ENCODE data around the gene RIOK3. TPM values are rescaled to one million over a fixed set of nuclear protein-coding genes. Genes with fewer than 3 reads are reported as not detected.
"Not testable (repeated sequence)": the region's sequence is repeated elsewhere in the genome, so short reads cannot be mapped to it uniquely, and the experiment has no call there.

Gene RIOK3
- polyA plus RNA-seq, 1 donor = 93.8 TPM

DNA sequence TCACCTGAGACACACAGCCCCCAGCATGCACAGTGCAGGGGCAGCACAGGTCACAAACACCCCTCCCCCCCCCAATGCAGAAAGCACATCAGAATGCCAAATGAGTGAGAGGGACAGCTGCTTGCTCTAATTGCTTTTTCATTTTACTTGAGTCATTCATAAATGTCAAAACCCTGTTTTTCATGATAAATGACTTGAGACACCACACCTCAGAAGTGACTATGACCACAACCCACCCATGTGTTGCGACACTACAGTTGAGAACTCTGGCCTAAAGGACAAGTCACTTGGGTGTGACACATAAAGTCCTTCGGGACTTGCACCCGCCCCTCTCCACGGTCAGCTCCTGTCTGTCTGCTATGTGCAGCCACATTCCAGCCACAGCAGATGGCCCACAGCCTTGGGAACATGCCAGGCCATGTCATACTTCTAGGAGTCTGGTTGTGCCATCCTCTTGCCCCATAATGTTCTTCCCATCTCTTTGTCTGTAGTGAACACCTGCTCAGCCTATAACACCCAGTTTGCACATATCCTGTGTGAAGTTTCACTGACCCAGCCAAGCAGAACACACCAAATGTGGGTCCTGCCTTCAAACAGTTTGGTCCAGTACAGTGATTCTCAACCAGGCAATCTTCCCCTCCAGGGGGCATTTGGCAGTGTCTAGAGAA lies 30.2 kb upstream of the RIOK3 start:
- Histone ChIP-seq H3K4me3 (ENCODE audit: low read length) (no peak overlapping the region), H3K9me3 (ENCODE audit: control insufficient read depth, low read depth, low read length) (no peaks in the 10 kb centered on the region), H3K27me3 (ENCODE audit: control insufficient read depth, insufficient read depth, low read length) (no peaks in the 10 kb centered on the region), H3K4me1 (ENCODE audit: control insufficient read depth, insufficient read depth, low read length) (peaks cover 16% of the 10 kb centered on the region), H3K27ac (ENCODE audit: low read length) (peak overlapping the region; percentile 85), H3K36me3 (ENCODE audit: control insufficient read depth, insufficient read depth, low read length) (no peaks in the 10 kb centered on the region)
- peak; percentile 92 to 95 for DNase-seq
- no CpG with 5 or more reads among the region's 4 CpGs for WGBS (ENCODE audit: insufficient coverage, low lambda C conversion rate)

DNA sequence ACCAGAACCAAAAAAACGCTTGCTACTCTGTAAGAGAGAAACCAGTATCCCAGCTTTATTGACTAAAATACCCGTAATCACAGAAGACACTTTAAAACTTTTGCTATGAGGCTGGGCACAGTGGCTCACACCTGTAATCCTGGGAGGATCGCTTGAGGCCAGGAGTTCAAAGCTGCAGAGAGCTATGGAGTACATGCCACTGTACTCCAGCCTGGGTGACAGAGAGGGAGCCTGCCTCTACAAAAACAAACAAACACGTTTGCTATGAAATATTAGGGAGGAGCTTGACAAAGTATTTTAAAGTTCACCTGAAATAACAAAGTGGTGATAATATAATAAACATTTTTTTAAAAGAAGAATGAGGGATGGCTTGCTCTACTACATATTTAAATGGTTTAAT lies 28.5 kb upstream of the RIOK3 start:
- no peak for DNase-seq
- peaks cover 16% of the 10 kb centered on the region for H3K4me1 ChIP-seq (ENCODE audit: control insufficient read depth, insufficient read depth, low read length)
- no peak overlapping the region for H3K27ac ChIP-seq (ENCODE audit: low read length)
- no peak overlapping the region for H3K4me3 ChIP-seq (ENCODE audit: low read length)
- H3K27me3 ChIP-seq (ENCODE audit: control insufficient read depth, insufficient read depth, low read length) = no peaks in the 10 kb centered on the region
- no peaks in the 10 kb centered on the region for H3K36me3 ChIP-seq (ENCODE audit: control insufficient read depth, insufficient read depth, low read length)
- H3K9me3 ChIP-seq (ENCODE audit: control insufficient read depth, low read depth, low read length) = no peaks in the 10 kb centered on the region
- WGBS (ENCODE audit: insufficient coverage, low lambda C conversion rate) = 60% methylated on average over 1 of the region's 4 CpGs

DNA sequence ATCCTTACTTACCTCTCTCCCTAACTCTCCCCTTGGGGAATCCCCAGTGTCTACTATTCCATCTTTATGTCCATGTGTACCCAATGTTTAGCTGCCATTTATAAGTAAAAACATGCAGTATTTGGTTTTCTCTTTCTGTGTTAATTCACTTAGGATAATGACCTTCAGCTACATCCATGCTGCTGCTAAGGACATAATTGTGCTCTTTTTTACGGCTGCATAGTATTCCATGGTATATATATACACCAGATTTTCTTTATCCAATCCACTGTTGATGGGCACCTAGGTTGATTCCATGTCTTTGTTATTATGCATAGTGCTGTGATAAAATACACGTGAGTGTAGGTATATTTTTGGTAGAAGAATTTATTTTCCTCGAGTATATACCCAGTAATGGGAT lies 24.3 kb upstream of the RIOK3 start:
- no CpG with 5 or more reads among the region's 3 CpGs for WGBS (ENCODE audit: insufficient coverage, low lambda C conversion rate)
- Histone ChIP-seq H3K9me3 (ENCODE audit: control insufficient read depth, low read depth, low read length) (no peaks in the 10 kb centered on the region), H3K27ac (ENCODE audit: low read length) (no peak overlapping the region), H3K4me3 (ENCODE audit: low read length) (no peak overlapping the region), H3K36me3 (ENCODE audit: control insufficient read depth, insufficient read depth, low read length) (no peaks in the 10 kb centered on the region), H3K4me1 (ENCODE audit: control insufficient read depth, insufficient read depth, low read length) (no peaks in the 10 kb centered on the region), H3K27me3 (ENCODE audit: control insufficient read depth, insufficient read depth, low read length) (no peaks in the 10 kb centered on the region)
- no peak for DNase-seq

DNA sequence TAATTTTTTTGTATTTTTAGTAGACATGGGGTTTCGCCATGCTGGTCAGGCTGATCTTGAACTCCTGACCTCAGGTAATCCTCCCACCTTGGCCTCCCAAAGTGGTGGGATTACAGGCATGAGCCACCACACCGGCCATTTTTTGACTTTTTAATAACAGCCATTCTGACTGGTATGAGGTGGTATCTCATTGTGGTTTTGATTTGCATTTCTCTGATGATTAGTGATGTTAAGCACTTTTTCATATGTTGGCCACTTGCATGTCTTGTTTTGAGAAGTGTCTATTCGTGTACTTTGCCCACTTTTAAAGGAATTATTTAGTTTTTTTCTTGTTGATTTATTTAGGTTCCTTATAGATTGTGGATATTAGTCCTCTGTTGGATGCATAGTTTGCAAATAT lies 23.5 kb upstream of the RIOK3 start:
- no CpG with 5 or more reads among the region's 3 CpGs for WGBS (ENCODE audit: insufficient coverage, low lambda C conversion rate)
- not testable (repeated sequence) for H3K27me3 ChIP-seq (ENCODE audit: control insufficient read depth, insufficient read depth, low read length); DNase-seq; H3K36me3 ChIP-seq (ENCODE audit: control insufficient read depth, insufficient read depth, low read length); H3K4me1 ChIP-seq (ENCODE audit: control insufficient read depth, insufficient read depth, low read length); H3K27ac ChIP-seq (ENCODE audit: low read length); H3K4me3 ChIP-seq (ENCODE audit: low read length); H3K9me3 ChIP-seq (ENCODE audit: control insufficient read depth, low read depth, low read length)

DNA sequence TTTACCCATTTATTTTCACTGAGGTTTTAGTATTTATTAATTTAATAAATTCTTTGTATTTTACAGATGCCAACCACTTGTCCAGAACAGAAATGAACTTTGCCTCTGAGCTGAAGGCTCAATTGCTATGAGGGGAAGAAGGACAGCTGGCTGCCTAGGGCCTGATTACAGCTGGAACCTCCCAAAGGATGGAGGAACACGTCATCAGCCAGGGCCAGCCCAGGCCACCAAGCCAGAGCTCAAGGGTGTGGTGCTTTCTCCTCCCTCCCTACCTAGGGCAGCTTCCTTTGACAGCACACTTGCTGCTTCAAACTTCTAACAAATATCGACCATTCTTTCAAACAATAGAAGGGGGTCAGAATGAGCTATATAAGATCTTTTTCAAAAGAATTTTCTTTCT lies 19.7 kb upstream of the RIOK3 start:
- no CpG with 5 or more reads among the region's 2 CpGs for WGBS (ENCODE audit: insufficient coverage, low lambda C conversion rate)
- Histone ChIP-seq H3K27me3 (ENCODE audit: control insufficient read depth, insufficient read depth, low read length) (no peaks in the 10 kb centered on the region), H3K4me1 (ENCODE audit: control insufficient read depth, insufficient read depth, low read length) (peaks cover 3% of the 10 kb centered on the region), H3K9me3 (ENCODE audit: control insufficient read depth, low read depth, low read length) (no peaks in the 10 kb centered on the region), H3K27ac (ENCODE audit: low read length) (no peak overlapping the region), H3K4me3 (ENCODE audit: low read length) (no peak overlapping the region), H3K36me3 (ENCODE audit: control insufficient read depth, insufficient read depth, low read length) (no peaks in the 10 kb centered on the region)
- peak in 1 of 2 donors; percentile 62 for DNase-seq

- DNase-seq = peak in 1 of 2 donors; percentile 85
- Histone ChIP-seq H3K9me3 (ENCODE audit: control insufficient read depth, low read depth, low read length) (no peaks in the 10 kb centered on the region), H3K4me3 (ENCODE audit: low read length) (peak overlapping the region; percentile 69), H3K27ac (ENCODE audit: low read length) (no peak overlapping the region), H3K27me3 (ENCODE audit: control insufficient read depth, insufficient read depth, low read length) (no peaks in the 10 kb centered on the region), H3K36me3 (ENCODE audit: control insufficient read depth, insufficient read depth, low read length) (no peaks in the 10 kb centered on the region), H3K4me1 (ENCODE audit: control insufficient read depth, insufficient read depth, low read length) (peaks cover 3% of the 10 kb centered on the region)
- 10% methylated on average over 2 of the region's 42 CpGs for WGBS (ENCODE audit: insufficient coverage, low lambda C conversion rate)
Observed at GRCh38 chr18:23437357-23438045, 15.6 kb upstream of the RIOK3 start.

DNA sequence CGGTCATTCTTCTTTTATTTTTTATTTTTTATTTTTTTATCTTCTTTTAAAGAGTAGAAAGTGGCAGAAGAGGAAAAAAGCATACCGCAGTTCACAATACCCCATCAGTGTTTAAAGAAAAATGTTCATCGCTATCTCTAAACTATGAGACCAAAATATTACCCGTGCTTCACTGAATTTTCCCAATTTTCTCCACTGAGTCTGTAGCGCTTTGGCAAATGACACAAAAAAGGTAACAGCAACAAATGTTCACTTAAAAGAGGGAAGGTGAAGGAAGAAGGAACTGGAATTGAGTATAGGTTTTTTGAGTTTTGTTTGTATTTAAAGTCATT lies 15.1 kb upstream of the RIOK3 start:
- DNase-seq = no peak
- peaks cover 3% of the 10 kb centered on the region for H3K4me1 ChIP-seq (ENCODE audit: control insufficient read depth, insufficient read depth, low read length)
- no peak overlapping the region for H3K27ac ChIP-seq (ENCODE audit: low read length)
- peak overlapping the region; percentile 69 for H3K4me3 ChIP-seq (ENCODE audit: low read length)
- H3K36me3 ChIP-seq (ENCODE audit: control insufficient read depth, insufficient read depth, low read length) = no peaks in the 10 kb centered on the region
- no peaks in the 10 kb centered on the region for H3K27me3 ChIP-seq (ENCODE audit: control insufficient read depth, insufficient read depth, low read length)
- H3K9me3 ChIP-seq (ENCODE audit: control insufficient read depth, low read depth, low read length) = no peaks in the 10 kb centered on the region
- 53% methylated on average over 3 of the region's 5 CpGs for WGBS (ENCODE audit: insufficient coverage, low lambda C conversion rate)

GRCh38 chr18:23438608-23439366 lies 14.3 kb upstream of the RIOK3 start:
- Histone ChIP-seq H3K4me3 (ENCODE audit: low read length) (no peak overlapping the region), H3K27me3 (ENCODE audit: control insufficient read depth, insufficient read depth, low read length) (no peaks in the 10 kb centered on the region), H3K9me3 (ENCODE audit: control insufficient read depth, low read depth, low read length) (no peaks in the 10 kb centered on the region), H3K4me1 (ENCODE audit: control insufficient read depth, insufficient read depth, low read length) (peaks cover 3% of the 10 kb centered on the region), H3K36me3 (ENCODE audit: control insufficient read depth, insufficient read depth, low read length) (no peaks in the 10 kb centered on the region), H3K27ac (ENCODE audit: low read length) (no peak overlapping the region)
- DNase-seq = no peak
- WGBS (ENCODE audit: insufficient coverage, low lambda C conversion rate) = 94% methylated on average over 4 of the region's 11 CpGs

GRCh38 chr18:23440131-23440530 lies 13.0 kb upstream of the RIOK3 start:
- H3K4me3 ChIP-seq (ENCODE audit: low read length) = no peak overlapping the region
- H3K27me3 ChIP-seq (ENCODE audit: control insufficient read depth, insufficient read depth, low read length) = no peaks in the 10 kb centered on the region
- no peaks in the 10 kb centered on the region for H3K36me3 ChIP-seq (ENCODE audit: control insufficient read depth, insufficient read depth, low read length)
- DNase-seq = no peak
- H3K9me3 ChIP-seq (ENCODE audit: control insufficient read depth, low read depth, low read length) = no peaks in the 10 kb centered on the region
- H3K27ac ChIP-seq (ENCODE audit: low read length) = no peak overlapping the region
- 100% methylated on average over 1 of the region's 4 CpGs for WGBS (ENCODE audit: insufficient coverage, low lambda C conversion rate)
- peaks cover 3% of the 10 kb centered on the region for H3K4me1 ChIP-seq (ENCODE audit: control insufficient read depth, insufficient read depth, low read length)

GRCh38 chr18:23442958-23443357 lies 10.1 kb upstream of the RIOK3 start:
- DNase-seq = no peak

More at GRCh38 chr18:23442958-23443357, 10.1 kb upstream of the RIOK3 start:
- H3K36me3 ChIP-seq (ENCODE audit: control insufficient read depth, insufficient read depth, low read length) = no peaks in the 10 kb centered on the region
- H3K4me3 ChIP-seq (ENCODE audit: low read length) = no peak overlapping the region
- no peaks in the 10 kb centered on the region for H3K4me1 ChIP-seq (ENCODE audit: control insufficient read depth, insufficient read depth, low read length)
- no peaks in the 10 kb centered on the region for H3K27me3 ChIP-seq (ENCODE audit: control insufficient read depth, insufficient read depth, low read length)
- 92% methylated on average over 2 of the region's 3 CpGs for WGBS (ENCODE audit: insufficient coverage, low lambda C conversion rate)
- H3K27ac ChIP-seq (ENCODE audit: low read length) = no peak overlapping the region
- H3K9me3 ChIP-seq (ENCODE audit: control insufficient read depth, low read depth, low read length) = no peaks in the 10 kb centered on the region

Measured in large intestine (tissue), 3 donors.